Suprapubic skin (tissue), 4 donors: ENCODE results near the gene FBN1.

Source experiments
- POLR2A ChIP-seq, 2 donors: fragments of 450-650 bp; IDR thresholded peaks; one replicate each; pipeline ENCODE4 v1.6.1; 2017; ENCODE audit warnings: antibody characterized with exemption in 2 of 2, mild to moderate bottlenecking in 2 of 2, moderate library complexity in 2 of 2
- POLR2AphosphoS5 ChIP-seq, 3 donors: sonication (generic); formaldehyde crosslinking; IDR thresholded peaks; one replicate each; pipeline ENCODE4 v1.6.1; 2017; ENCODE audit warnings: antibody characterized with exemption in 3 of 3

- no peak for TF ChIP-seq POLR2AphosphoS5 (IDR thresholded peaks at IDR 0.05)
- TF ChIP-seq POLR2A (IDR thresholded peaks at IDR 0.05): no peak
Measured at GRCh38 chr15:48515500-48515899, 130.0 kb downstream of the FBN1 start.
